ENCODE measurements around the gene APOM. TPM values are rescaled to one million over a fixed set of nuclear protein-coding genes. Genes with fewer than 3 reads are reported as not detected.

Gene APOM
- total RNA-seq, 1 donor from 2014 or later, result 0.53 TPM

GRCh38 chr6:31665501-31666336 lies 10.0 kb downstream of the APOM start, which contains the start of gene CSNK2B:
Gene CSNK2B (plus strand): TSS chr6:31666080. CDS start chr6:31666832, 752 bp downstream.
- Histone ChIP-seq H3K36me3 (ENCODE audit: control insufficient read depth, insufficient read depth, low read length) (peaks cover 19% of the 10 kb centered on the region), H3K4me3 (ENCODE audit: low read depth, low read length) (peak within 1 kb of the TSS; percentile 85), H3K27me3 (ENCODE audit: control insufficient read depth, insufficient read depth, low read length) (no peaks in the 10 kb centered on the region)
- DNase-seq (ENCODE audit: low read depth) (peak; percentile 94), FAIRE-seq (no peak)
- TF ChIP-seq CTCF (IDR thresholded peaks at IDR 0.05; ENCODE audit: insufficient read depth, low read length, severe bottlenecking), result no peak

GRCh38 chr6:31666337-31666965 lies 10.8 kb downstream of the APOM start:
- H3K27me3 ChIP-seq (ENCODE audit: control insufficient read depth, insufficient read depth, low read length), result no peaks in the 10 kb centered on the region
- H3K36me3 ChIP-seq (ENCODE audit: control insufficient read depth, insufficient read depth, low read length), result peaks cover 26% of the 10 kb centered on the region
- DNase-seq (ENCODE audit: low read depth) (no peak), FAIRE-seq (no peak)
- TF ChIP-seq CTCF (IDR thresholded peaks at IDR 0.05; ENCODE audit: insufficient read depth, low read length, severe bottlenecking), result no peak
- peak overlapping the region; percentile 85 for H3K4me3 ChIP-seq (ENCODE audit: low read depth, low read length)

GRCh38 chr6:31669676-31670075 lies 14.0 kb downstream of the APOM start, which contains the start of gene LY6G5B:
Gene LY6G5B (plus strand): TSS chr6:31669976. CDS start chr6:31670951, 975 bp downstream.
- Histone ChIP-seq H3K36me3 (ENCODE audit: control insufficient read depth, insufficient read depth, low read length) (peaks cover 33% of the 10 kb centered on the region), H3K4me3 (ENCODE audit: low read depth, low read length) (no peak within 1 kb of the TSS), H3K27me3 (ENCODE audit: control insufficient read depth, insufficient read depth, low read length) (no peaks in the 10 kb centered on the region)
- no peak for TF ChIP-seq CTCF (IDR thresholded peaks at IDR 0.05; ENCODE audit: insufficient read depth, low read length, severe bottlenecking)
- DNase-seq (ENCODE audit: low read depth) (no peak), FAIRE-seq (no peak)

GRCh38 chr6:31676322-31676903 lies 20.7 kb downstream of the APOM start:
- peaks cover 9% of the 10 kb centered on the region for H3K36me3 ChIP-seq (ENCODE audit: control insufficient read depth, insufficient read depth, low read length)
- H3K27me3 ChIP-seq (ENCODE audit: control insufficient read depth, insufficient read depth, low read length), result no peaks in the 10 kb centered on the region
- no peak for TF ChIP-seq CTCF (IDR thresholded peaks at IDR 0.05; ENCODE audit: insufficient read depth, low read length, severe bottlenecking)
- no peak for DNase-seq (ENCODE audit: low read depth)
- no peak for FAIRE-seq
- no peak overlapping the region for H3K4me3 ChIP-seq (ENCODE audit: low read depth, low read length)

GRCh38 chr6:31676904-31677303 lies 21.2 kb downstream of the APOM start:
- no peak overlapping the region for H3K4me3 ChIP-seq (ENCODE audit: low read depth, low read length)
- FAIRE-seq (no peak), DNase-seq (ENCODE audit: low read depth) (peak; percentile 37)
- H3K36me3 ChIP-seq (ENCODE audit: control insufficient read depth, insufficient read depth, low read length), result peaks cover 4% of the 10 kb centered on the region
- H3K27me3 ChIP-seq (ENCODE audit: control insufficient read depth, insufficient read depth, low read length), result no peaks in the 10 kb centered on the region
- TF ChIP-seq CTCF (IDR thresholded peaks at IDR 0.05; ENCODE audit: insufficient read depth, low read length, severe bottlenecking), result no peak
